GM23338 (cell line): ENCODE results near the gene CYP4F3. TPM values are rescaled to one million over a fixed set of nuclear protein-coding genes. Genes with fewer than 3 reads are reported as not detected.

ENCODE experiments used
- ATAC-seq: fragments of 200-7000 bp; cut with Tn5 transposase; 3 replicates; pipeline ENCODE4 v1.9.1; 2020
- DNase-seq: peaks from one replicate; pipeline ENCODE4 v3.0.0-alpha.2; 2015; ENCODE audit warnings: low spot score
- H2AFZ ChIP-seq: fragments of 200-600 bp; sonication (generic); 2 replicates; pipeline ENCODE4 v1.8.0; 2016; ENCODE audit warnings: antibody characterized with exemption, mild to moderate bottlenecking, moderate library complexity
- H3F3A ChIP-seq: fragments of 200-600 bp; sonication (generic); replicated peaks from 2 replicates; pipeline ENCODE4 v1.8.0; 2017; ENCODE audit warnings: antibody characterized with exemption, mixed run types, low read depth
- H3K27ac ChIP-seq: fragments of 200-600 bp; sonication (generic); 2 replicates; pipeline ENCODE4 v1.6.1; 2016; ENCODE audit warnings: low read depth
- H3K27me3 ChIP-seq: fragments of 200-600 bp; sonication (generic); 2 replicates; pipeline ENCODE4 v1.8.0; 2016; ENCODE audit warnings: mild to moderate bottlenecking, mixed run types, moderate library complexity; ENCODE audit not compliant: insufficient read depth
- H3K36me3 ChIP-seq: fragments of 200-600 bp; sonication (generic); 2 replicates; pipeline ENCODE4 v1.8.0; 2016; ENCODE audit warnings: mild to moderate bottlenecking; ENCODE audit not compliant: insufficient read depth
- H3K4me1 ChIP-seq: fragments of 200-600 bp; sonication (generic); 2 replicates; pipeline ENCODE4 v1.8.0; 2016; ENCODE audit warnings: mild to moderate bottlenecking, moderate library complexity; ENCODE audit not compliant: insufficient read depth
- H3K4me2 ChIP-seq: fragments of 200-600 bp; sonication (generic); 2 replicates; pipeline ENCODE4 v1.7.1; 2017; ENCODE audit warnings: mixed run types
- H3K4me3 ChIP-seq: fragments of 200-600 bp; sonication (generic); 2 replicates; pipeline ENCODE4 v1.6.1; 2016; ENCODE audit warnings: mixed run types
- H3K79me2 ChIP-seq: fragments of 200-600 bp; sonication (generic); replicated peaks from 2 replicates; pipeline ENCODE4 v1.8.0; 2017; ENCODE audit warnings: mild to moderate bottlenecking; ENCODE audit not compliant: insufficient read depth
- H3K9me2 ChIP-seq: fragments of 200-600 bp; sonication (generic); 2 replicates; pipeline ENCODE4 v1.8.0; 2017; ENCODE audit not compliant: insufficient read depth
- H4K20me1 ChIP-seq: fragments of 200-600 bp; sonication (generic); replicated peaks from 2 replicates; pipeline ENCODE4 v1.8.0; 2017; ENCODE audit warnings: mild to moderate bottlenecking; ENCODE audit not compliant: insufficient read depth
- H3K27ac Mint-ChIP-seq: 2 replicates; pipeline ENCODE4 v1.8.0; 2020; ENCODE audit warnings: inconsistent platforms, mild to moderate bottlenecking, moderate library complexity, mixed read lengths
- H3K27me3 Mint-ChIP-seq: 3 replicates; pipeline ENCODE4 v1.8.0; 2022; ENCODE audit warnings: low read depth, mild to moderate bottlenecking, moderate library complexity, mixed read lengths, inconsistent platforms; ENCODE audit not compliant: insufficient read depth, poor library complexity
- H3K36me3 Mint-ChIP-seq: 3 replicates; pipeline ENCODE4 v1.8.0; 2021; ENCODE audit warnings: low read depth, mild to moderate bottlenecking, inconsistent platforms, moderate library complexity, mixed read lengths
- H3K4me1 Mint-ChIP-seq: 3 replicates; pipeline ENCODE4 v1.8.0; 2020; ENCODE audit warnings: mild to moderate bottlenecking, inconsistent platforms, mixed read lengths
- H3K4me3 Mint-ChIP-seq: 3 replicates; pipeline ENCODE4 v1.8.0; 2021; ENCODE audit warnings: moderate library complexity, mild to moderate bottlenecking, inconsistent platforms, mixed read lengths
- H3K9me3 Mint-ChIP-seq: 3 replicates; pipeline ENCODE4 v1.8.0; 2020; ENCODE audit warnings: moderate library complexity, mild to moderate bottlenecking, inconsistent platforms, mixed read lengths
- CREB1 ChIP-seq: fragments of 250-450 bp; sonication (Bioruptor Pico); IDR thresholded peaks from 2 replicates; pipeline ENCODE4 v1.5.0; 2020; ENCODE audit warnings: low read depth, mild to moderate bottlenecking, moderate library complexity
- ETS1 ChIP-seq: IDR thresholded peaks from 2 replicates; pipeline ENCODE4 v1.6.1; 2016; ENCODE audit warnings: antibody characterized with exemption
- EZH2 ChIP-seq: fragments of 200-600 bp; sonication (generic); IDR thresholded peaks from one replicate; pipeline ENCODE4 v1.8.0; 2017; ENCODE audit warnings: antibody characterized with exemption, mild to moderate bottlenecking, low read depth; ENCODE audit not compliant: unreplicated experiment
- EZH2phosphoT487 ChIP-seq: fragments of 200-600 bp; sonication (generic); IDR thresholded peaks from one replicate; pipeline ENCODE4 v1.8.1; 2018; ENCODE audit warnings: antibody characterized with exemption; ENCODE audit not compliant: unreplicated experiment
- JUNB ChIP-seq: IDR thresholded peaks from one replicate; pipeline ENCODE4 v1.6.1; 2016; ENCODE audit warnings: antibody characterized with exemption; ENCODE audit not compliant: unreplicated experiment
- NANOG ChIP-seq: IDR thresholded peaks from 2 replicates; pipeline ENCODE4 v1.6.1; 2016; ENCODE audit warnings: antibody characterized with exemption, borderline replicate concordance
- POLR2AphosphoS5 ChIP-seq: IDR thresholded peaks from 2 replicates; pipeline ENCODE4 v1.6.1; 2016; ENCODE audit warnings: antibody characterized with exemption, low read depth
- REST ChIP-seq: IDR thresholded peaks from one replicate; pipeline ENCODE4 v1.6.1; 2018; ENCODE audit warnings: antibody characterized with exemption; ENCODE audit not compliant: unreplicated experiment
- STAT1 ChIP-seq: IDR thresholded peaks from one replicate; pipeline ENCODE4 v1.6.1; 2016; ENCODE audit warnings: antibody characterized with exemption; ENCODE audit not compliant: unreplicated experiment
- ZNF331 ChIP-seq: fragments of 250-450 bp; sonication (Bioruptor Pico); IDR thresholded peaks from 2 replicates; pipeline ENCODE4 v1.5.0; 2020; ENCODE audit warnings: low read depth, mild to moderate bottlenecking, moderate library complexity
- ZNF462 ChIP-seq: fragments of 250-450 bp; sonication (Bioruptor Pico); IDR thresholded peaks from 2 replicates; pipeline ENCODE4 v1.5.0; 2020; ENCODE audit warnings: mild to moderate bottlenecking, moderate library complexity
- polyA plus RNA-seq: library from polyadenylated mRNA; unstranded; fragments of >200 nt; fragmentation: Nextera tagmentation; extraction: Ambion mirVana; gene quantifications from 2 replicates; pipeline ENCODE4 v1.2.1, GENCODE V29; 2016
- total RNA-seq: library from RNA; depleted of rRNA; stranded (reverse); fragments of >200 nt; shearing (Covaris generic); gene quantifications from 2 replicates; pipeline ENCODE4 v1.2.3, GENCODE V29; 2014

The CYP4F3 gene
- total and polyA plus RNA-seq, 2 experiments from 2014 or later = not detected

- no peaks in the 10 kb centered on the region for H3K4me1 ChIP-seq
- H3K9me2 ChIP-seq = no peaks in the 10 kb centered on the region
- no peak overlapping the region for H3K4me3 Mint-ChIP-seq
- H3K36me3 ChIP-seq = no peaks in the 10 kb centered on the region
- H3K27me3 ChIP-seq = no peaks in the 10 kb centered on the region
- H2AFZ ChIP-seq = no peak overlapping the region
- H3K27ac ChIP-seq = no peak overlapping the region
- peaks cover 38% of the 10 kb centered on the region for H3K36me3 Mint-ChIP-seq
- no peak for TF ChIP-seq ETS1
- H3K4me2 ChIP-seq = no peak overlapping the region
- no peaks in the 10 kb centered on the region for H3F3A ChIP-seq
- peaks cover 99% of the 10 kb centered on the region for H3K9me3 Mint-ChIP-seq
- ATAC-seq = no peak
- no peaks in the 10 kb centered on the region for H4K20me1 ChIP-seq
- peaks cover 8% of the 10 kb centered on the region for H3K27me3 Mint-ChIP-seq
- no peaks in the 10 kb centered on the region; the same call in 2 of the 3 replicates for H3K4me1 Mint-ChIP-seq
- no peak for DNase-seq
- H3K79me2 ChIP-seq = no peaks in the 10 kb centered on the region
- H3K4me3 ChIP-seq = no peak overlapping the region
- no peak overlapping the region for H3K27ac Mint-ChIP-seq
Observed at GRCh38 chr19:15615526-15615925, 25.2 kb upstream of the CYP4F3 start.

- no peaks in the 10 kb centered on the region for H3K36me3 ChIP-seq
- H2AFZ ChIP-seq = no peak overlapping the region
- ATAC-seq (no peak), DNase-seq (no peak)
- H3K4me1 ChIP-seq = no peaks in the 10 kb centered on the region
- H3K27ac Mint-ChIP-seq = no peak overlapping the region
- peaks cover 99% of the 10 kb centered on the region for H3K9me3 Mint-ChIP-seq
- no peak overlapping the region for H3K4me3 Mint-ChIP-seq
- no peaks in the 10 kb centered on the region for H3K9me2 ChIP-seq
- H3K27me3 Mint-ChIP-seq = peaks cover 8% of the 10 kb centered on the region
- H3K27ac ChIP-seq = no peak overlapping the region
- no peaks in the 10 kb centered on the region for H4K20me1 ChIP-seq
- no peak overlapping the region for H3K4me3 ChIP-seq
- H3K4me2 ChIP-seq = no peak overlapping the region
- no peaks in the 10 kb centered on the region; the same call in 2 of the 3 replicates for H3K4me1 Mint-ChIP-seq
- no peaks in the 10 kb centered on the region for H3F3A ChIP-seq
- no peaks in the 10 kb centered on the region for H3K79me2 ChIP-seq
- peaks cover 38% of the 10 kb centered on the region for H3K36me3 Mint-ChIP-seq
- H3K27me3 ChIP-seq = no peaks in the 10 kb centered on the region
- no peak for TF ChIP-seq ETS1
- TF ChIP-seq REST = no peak
- no peak for TF ChIP-seq ZNF462 (CRISPR knock-in tag)
- TF ChIP-seq STAT1 = no peak
- no peak for TF ChIP-seq JUNB
- no peak for TF ChIP-seq EZH2
- TF ChIP-seq EZH2phosphoT487 = no peak
- no peak for TF ChIP-seq NANOG
- TF ChIP-seq CREB1 (CRISPR knock-in tag) = no peak
- TF ChIP-seq ZNF331 (CRISPR knock-in tag) = no peak
- no peak for TF ChIP-seq POLR2AphosphoS5
Observed at GRCh38 chr19:15616183-15616582, 24.5 kb upstream of the CYP4F3 start.
